GM18870 (cell line): Measurements from ENCODE around the gene RTN4RL1.

Source experiments
- ATAC-seq: cut with Tn5 transposase; IDR thresholded peaks from one replicate; pipeline ENCODE4 v1.9.1; 2021; ENCODE audit warnings: moderate library complexity; ENCODE audit not compliant: unreplicated experiment

Gene RTN4RL1

DNA sequence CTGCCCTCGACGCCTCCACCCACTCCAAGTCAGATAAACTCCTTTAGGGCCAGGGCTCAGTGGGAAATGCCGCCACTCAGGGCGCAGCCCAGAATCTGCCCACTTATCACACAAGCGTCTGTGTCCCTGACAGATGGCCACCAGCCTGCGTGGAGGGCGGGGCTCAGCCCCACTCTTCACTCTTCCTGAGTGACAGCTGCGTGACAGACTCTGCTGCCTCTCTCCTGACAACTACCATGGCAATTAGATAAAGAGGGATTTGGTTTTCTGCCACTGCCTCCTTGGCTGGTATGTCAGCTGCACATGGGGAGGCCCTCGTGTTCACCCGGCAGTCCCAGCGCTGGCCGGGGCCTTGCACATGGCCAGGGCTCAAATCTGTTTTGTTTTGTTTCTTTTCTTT is 96.2 kb downstream of the RTN4RL1 start:
- ATAC-seq: no peak

DNA sequence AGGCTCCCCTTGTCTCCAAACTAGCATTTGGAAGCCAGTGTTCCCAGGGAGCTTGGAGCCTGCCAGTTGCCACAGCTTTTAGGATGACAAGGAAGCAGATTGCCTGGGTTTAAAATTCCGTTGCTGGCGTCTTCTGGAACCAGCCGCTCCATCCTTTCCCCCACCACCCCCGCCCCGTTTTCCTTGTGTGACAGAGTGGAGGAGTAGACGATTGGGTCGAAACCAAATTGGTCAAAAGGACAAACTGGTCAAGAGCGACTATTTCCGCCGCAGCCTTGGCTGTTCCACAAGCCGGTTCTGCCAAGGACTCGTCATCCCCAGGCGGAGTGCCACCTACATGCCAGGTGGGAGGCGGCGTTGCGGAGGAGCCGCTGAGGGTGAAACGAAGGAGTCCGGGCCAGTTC is 104.2 kb downstream of the RTN4RL1 start:
- ATAC-seq: no peak

GRCh38 chr17:1919201-1919600 is 105.9 kb downstream of the RTN4RL1 start:
- no peak for ATAC-seq

DNA sequence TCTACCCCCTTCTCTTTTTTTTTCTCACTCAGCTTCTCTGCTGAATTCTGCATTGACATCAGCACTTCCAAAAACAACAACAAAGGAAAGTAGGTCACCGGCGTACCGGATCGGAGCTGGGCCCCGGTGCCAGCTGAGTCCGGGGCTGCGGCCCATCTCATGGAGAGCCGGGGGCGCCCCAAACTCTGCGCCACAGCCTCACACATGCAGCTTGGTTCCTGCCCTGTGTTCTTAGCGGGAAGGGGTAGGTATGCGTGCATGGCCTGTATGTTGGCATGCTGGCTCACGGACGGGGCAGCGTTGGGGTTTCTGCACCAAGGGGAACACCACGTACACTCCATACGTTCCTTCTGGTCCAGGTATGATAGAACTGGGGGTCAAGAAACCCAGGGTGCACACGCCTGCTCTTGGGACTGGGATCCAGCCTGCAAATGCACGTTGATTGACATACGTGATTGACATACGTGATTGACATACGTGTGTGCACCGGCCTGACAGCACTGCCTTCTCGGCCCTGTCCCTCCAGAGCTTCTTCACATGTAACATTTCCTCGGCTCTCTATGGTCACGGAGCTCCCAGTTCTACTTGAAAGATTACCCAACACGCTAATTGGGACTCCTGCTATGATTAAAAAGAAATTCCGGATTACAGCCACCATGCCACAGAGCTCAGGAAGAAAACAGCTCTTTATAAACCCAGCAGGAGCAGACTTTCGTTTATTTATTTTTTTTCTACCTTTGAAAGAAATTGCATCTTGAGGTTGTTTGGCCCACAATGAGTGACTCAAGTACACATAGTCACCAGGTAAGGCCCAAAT is 106.6 kb downstream of the RTN4RL1 start:
- no peak for ATAC-seq

DNA sequence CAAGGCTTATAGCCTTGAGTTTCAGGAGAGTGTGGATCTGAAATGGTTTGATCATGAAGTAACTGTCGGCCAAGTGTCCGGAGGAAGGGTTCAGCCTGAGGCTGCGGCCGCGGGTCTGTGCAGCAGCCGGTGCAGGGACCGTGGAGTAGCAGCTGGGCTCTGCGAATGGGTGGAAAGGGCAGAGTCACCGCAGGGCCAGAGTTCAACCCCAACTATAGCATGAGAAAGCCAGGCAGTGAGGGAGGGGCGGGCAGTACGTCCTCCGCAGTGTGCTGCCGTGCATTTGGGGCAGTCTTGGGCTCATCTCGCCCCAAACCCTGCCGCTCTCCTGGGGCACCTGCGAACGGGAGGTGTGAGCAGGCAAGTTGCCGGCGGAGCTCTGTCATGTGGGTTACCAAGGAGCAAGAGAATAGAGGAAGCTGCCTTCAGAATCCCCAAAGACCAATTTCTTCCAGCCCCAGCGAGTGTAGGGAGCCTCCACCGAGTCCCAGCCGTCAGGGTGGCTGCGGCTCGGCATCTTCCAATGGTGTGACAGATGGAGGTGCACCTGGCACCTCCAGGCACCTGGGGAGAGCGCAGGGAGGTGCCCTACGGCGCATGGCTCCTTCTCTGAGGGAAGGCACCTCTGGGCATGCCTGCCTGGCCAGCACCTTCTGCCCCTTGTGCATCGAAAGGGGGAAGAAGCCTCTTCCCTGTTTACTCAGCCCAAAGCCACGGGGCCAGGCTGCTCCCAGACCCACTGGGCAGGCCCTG is 108.0 kb downstream of the RTN4RL1 start:
- no peak for ATAC-seq

GRCh38 chr17:1916316-1916715 is 108.8 kb downstream of the RTN4RL1 start:
- no peak for ATAC-seq

- no peak for ATAC-seq
These were observed 109.2 kb downstream of the RTN4RL1 start for GRCh38 chr17:1915889-1916288.

DNA sequence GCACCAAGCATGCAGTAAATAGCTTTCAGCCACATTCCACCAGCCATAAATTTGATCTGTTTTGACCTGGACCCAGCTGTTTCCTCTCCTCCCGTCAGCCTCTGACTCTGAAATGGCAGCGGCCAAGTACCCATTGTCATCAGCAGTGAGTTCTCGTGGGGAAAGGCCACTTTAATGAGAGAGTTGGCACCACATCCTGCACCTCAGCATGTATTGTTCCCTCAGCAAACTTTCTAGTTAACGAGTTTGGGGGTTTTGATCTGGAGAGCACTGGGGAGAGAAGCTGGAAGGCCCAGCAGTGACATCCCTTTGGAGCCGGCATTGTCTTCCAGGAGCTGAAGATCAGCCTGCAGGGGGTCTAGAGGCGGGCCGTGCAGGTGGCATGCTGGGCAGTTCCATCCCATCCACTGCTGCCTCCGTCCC is 110.5 kb downstream of the RTN4RL1 start:
- no peak for ATAC-seq

GRCh38 chr17:1913702-1914101 is 111.4 kb downstream of the RTN4RL1 start:
- ATAC-seq: no peak

GRCh38 chr17:1912146-1912545 is 113.0 kb downstream of the RTN4RL1 start:
- no peak for ATAC-seq

- ATAC-seq: no peak
These were observed 115.1 kb downstream of the RTN4RL1 start for GRCh38 chr17:1909985-1910384.

- no peak for ATAC-seq
These were observed 116.3 kb downstream of the RTN4RL1 start for GRCh38 chr17:1908699-1909309.

DNA sequence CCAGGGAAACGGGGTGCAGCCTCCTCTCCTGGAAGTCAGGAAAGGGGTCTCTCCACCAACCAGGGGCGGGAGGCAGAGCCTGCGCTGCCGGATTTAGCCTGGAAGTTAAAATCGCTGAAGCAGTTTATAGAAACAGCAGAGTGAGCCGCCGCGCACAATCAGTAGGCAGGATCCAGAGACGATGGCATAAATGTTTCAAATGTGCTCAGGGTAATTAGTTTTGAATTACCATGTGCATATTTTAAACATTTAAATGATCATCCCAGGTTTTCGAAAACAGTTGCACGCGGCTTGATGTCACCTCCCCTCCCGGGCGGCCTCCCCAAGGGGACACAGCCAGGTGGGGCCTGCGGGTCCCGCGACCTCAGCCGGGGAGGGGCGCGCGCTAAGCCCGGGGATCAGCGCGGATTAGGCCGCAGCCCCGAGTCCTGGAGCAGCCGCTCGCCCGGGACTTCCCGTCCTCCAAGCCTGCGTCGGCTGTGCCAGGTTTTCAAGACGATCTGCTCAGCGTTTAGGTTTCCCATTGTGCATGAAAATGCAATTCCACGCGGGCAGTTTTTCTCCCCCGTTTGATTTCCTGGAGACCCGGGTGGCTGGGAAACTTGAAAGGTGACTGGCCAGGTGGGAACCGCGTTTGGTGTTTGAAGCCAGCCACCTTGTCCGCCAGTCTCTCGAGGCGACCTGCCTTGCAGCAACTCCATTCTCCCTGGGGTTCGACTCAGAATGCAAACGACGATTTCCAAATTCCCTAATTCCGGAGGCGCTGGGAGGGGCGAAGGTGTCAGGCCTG is 117.0 kb downstream of the RTN4RL1 start:
- no peak for ATAC-seq

DNA sequence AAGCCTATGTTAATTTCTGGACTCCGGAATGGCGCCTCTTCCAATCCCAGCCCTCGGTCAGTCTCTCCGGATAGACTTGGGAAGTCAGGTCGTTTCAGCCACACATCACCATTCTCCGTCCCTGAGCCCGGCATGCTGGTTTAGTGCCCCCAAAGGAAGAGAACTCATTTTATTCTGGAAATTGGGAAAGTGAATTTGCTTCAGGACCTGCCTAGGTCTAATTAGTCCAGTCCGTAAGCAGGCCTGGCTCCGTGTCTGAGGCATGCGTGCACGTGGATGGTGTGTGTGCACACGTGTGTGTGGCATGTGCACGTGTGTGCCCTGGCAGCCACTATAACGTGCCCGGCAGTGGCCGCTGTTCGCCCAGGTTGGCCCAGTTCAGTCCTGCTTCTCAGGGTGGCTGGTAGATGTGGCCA is 117.9 kb downstream of the RTN4RL1 start:
- ATAC-seq: no peak

DNA sequence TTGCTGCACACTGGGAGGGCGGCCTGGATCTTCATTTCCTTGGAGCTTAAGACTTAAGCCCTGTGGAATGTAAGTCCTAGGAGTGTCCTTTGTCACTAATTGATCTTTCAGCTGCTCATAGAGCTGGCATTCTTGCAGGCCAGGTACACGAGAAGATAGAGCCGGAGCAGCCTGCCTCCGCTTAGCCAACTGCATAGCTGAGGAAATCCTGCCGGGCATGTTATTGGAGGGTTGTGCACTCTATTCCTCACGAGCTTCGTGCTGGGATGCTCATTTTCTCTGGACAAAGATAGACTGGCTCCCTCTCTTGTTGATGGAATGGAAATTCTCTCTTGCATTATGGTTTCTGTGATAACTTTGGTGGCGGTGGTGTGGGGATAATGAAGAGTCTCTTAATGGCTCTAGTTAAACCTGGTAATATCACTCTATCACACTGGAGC is 118.5 kb downstream of the RTN4RL1 start:
- ATAC-seq: no peak

DNA sequence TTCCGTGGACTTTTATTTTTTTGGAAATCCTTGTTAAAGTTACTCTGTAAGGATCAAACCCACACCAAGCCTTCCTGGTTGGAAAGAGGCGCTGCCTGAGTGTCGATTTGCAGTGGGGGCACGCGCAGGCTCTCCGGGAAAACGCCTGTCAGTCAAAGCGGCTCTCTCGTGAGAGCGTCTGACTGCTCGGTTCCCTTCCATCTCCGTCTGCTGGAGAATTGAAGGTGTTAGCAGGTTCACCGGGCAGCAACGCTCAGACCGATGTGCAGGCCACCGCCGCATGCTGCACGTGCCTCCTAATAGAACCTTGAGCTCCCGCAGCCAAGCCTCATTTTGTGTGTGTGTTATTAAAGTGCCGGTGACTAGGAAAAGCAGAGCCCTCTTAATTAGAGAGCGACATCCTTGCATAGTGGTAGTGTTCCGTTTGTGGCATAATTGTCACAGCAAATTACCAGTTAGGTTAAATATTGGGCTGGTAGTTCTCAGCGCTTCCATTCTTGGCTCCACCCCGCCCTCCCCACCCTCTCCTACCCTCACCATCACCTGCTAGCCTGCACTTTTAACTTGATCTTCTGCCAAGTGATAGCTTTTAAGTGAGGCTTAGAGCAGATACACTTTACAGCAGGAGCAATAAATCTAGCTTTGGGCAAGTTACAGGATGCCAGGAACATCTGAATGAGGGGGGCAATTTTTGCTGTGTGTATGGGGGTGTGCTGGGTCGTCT is 119.8 kb downstream of the RTN4RL1 start:
- ATAC-seq: no peak

- ATAC-seq: no peak
These were observed 120.6 kb downstream of the RTN4RL1 start for GRCh38 chr17:1904273-1905182.

DNA sequence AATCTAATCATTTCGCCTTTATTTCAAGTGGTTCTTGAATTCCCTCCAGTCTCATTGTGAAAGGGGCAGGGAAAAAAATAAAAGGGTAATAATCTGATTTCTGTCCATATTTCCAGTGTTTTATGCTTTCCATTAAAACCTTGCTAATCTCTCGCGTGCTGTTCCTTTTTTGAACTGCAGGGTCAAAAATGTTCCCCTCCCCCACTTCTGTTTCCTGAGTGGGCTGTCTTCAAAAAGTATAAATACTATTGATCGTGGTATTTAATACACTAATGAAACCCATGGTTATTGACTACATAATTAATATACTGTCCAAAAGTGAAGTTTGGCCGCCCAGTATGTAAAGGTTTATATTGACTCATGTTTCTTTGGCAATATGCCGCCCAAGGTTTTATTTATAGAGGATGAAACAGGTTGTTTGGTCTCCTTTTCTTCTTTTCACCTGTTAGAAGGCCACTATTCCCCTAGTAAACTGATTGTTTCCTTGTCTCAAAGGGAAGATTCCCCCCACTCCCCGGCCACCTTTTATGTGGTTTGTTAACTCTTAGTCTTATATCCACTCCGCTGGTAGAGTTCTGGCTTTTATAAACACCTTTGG is 125.6 kb downstream of the RTN4RL1 start:
- ATAC-seq: no peak

GRCh38 chr17:1898872-1899271 is 126.3 kb downstream of the RTN4RL1 start:
- ATAC-seq: no peak
